Measurements from ENCODE around the gene MDGA2. TPM values are rescaled to one million over a fixed set of nuclear protein-coding genes. Genes with fewer than 3 reads are reported as not detected.

Gene MDGA2
- total RNA-seq, 1 donor from 2014 or later, result not detected

DNA sequence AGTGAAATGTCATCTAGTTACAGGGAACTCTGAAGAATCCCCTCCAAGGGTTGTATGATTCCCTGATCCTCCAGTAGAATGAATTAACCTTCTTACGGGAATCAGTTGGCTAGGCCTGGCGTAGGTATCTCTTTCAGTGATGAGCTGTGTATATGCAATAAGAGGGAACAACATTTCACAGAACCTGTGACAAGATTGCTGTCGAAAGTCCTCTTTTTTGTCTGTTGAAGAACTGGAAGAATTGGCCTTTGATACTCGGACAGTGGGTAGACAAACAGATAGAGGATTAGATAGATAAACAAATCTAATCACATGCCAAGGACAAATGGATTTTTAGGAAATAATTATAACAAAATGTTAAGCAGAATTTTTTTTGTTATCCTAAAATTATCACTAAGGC lies 184.6 kb downstream of the MDGA2 start:
- no peak for DNase-seq (ENCODE audit: low read depth)

DNA sequence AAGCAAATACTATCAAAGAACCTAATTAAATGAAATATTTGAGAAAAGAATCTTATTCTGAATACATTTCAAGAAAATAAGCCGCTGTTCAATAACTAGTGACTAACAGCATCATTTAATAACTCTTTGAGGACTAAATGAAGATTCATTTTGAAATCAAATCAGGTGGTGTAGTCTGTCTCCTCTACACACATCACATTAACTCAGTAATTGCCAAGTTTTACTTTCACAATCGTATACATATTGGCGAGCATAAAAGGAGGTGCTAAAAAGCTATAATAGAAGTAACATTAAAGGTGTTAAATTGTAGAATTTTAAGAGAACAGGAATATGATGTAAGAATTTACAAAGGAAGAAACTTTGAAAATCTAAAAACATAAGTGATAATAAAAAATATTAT lies 185.1 kb downstream of the MDGA2 start:
- DNase-seq (ENCODE audit: low read depth), result no peak

DNA sequence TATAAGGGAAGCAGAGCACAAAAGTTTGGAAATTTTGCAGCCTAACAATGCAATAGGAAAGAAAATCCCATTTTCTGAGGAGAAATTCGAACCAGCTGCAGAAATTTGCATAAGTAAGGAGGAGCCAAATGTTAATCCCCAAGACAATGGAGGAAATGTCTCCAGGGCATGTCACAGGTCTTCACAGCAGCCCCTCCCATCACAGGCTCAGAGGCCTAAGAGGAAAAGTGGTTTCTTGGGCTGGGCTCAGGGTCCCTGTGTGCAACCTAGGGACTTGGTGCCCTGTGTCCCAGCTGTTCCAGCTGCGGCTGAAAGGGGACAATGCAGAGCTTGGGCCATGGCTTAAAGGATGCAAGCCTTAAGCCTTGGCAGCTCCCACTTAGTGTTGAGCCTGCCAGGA lies 190.0 kb downstream of the MDGA2 start:
- no peak for DNase-seq (ENCODE audit: low read depth)

DNA sequence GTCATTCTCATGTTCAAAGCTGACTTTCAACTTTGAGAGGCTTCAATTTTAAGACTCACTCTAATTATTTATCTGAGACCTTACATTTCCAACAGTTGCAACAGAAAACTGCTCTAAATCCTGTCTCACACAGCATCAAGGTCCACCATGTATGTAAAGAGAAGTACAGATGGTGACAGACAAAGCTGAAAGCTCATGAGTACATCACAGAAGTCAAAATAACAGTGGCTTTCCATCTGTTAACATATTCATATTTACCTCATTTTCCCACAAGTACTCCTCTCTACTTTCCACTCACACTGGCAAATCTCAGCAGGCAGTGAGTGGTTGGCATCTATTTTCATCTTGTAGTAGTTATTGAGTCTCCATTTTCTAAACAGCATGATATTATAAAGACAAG lies 192.0 kb downstream of the MDGA2 start:
- DNase-seq (ENCODE audit: low read depth), result no peak

DNA sequence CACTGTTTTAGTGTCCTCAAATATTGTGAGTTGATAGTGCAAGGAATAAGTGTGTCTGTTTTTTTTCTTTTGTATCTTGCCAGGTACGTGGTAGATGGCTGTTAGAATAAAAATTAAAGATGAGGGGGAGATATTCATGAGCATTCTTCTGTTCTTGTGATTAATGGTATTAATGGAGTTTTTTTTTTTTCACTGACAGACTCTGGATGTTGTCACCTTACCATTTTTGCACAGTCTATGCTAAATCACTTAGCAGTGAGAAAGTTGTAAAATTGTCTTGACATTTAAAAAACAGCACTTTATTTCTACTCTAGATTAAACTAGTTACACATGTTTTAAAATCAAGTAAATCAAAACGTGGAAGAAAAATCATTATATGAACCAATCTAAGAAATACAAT lies 204.3 kb downstream of the MDGA2 start:
- no peak for DNase-seq (ENCODE audit: low read depth)

DNA sequence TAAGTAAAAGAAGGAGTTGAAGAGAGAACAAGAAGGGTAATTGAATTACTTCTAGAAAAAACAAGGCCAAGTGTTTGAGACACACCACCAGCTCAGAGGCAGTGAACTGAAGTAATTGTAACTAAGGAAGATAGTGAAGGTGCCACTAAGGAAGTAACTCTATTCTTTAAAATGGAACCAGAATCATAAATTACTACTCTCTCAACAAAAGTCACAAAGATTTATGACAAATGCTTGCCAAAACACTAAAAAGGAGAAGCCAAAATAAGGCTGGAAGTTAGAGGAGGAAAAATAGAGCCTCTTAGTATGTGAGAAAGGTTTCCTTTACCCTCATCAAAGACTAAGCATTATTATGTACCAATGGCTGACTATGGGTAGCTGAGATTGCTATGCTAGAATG lies 208.5 kb downstream of the MDGA2 start:
- no peak for DNase-seq (ENCODE audit: low read depth)

DNA sequence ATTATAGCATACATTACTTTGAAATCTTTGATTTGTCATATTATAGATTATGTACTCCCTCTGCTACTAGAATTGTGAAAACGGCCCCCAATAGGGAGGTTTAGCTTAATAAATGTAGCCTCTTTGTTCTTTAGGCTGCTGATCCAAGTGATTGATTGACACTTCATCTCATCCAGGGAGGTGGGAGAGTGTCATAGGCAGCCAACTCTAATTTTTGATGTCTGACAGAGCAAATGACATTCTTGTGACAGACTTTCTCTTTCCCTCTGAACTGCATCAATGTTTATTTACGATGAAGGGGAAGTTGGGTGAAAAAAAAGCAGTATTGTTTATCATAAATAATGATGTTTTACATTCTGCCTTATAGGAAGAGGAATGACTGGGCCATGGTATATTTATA lies 221.4 kb downstream of the MDGA2 start:
- no peak for DNase-seq (ENCODE audit: low read depth)

DNA sequence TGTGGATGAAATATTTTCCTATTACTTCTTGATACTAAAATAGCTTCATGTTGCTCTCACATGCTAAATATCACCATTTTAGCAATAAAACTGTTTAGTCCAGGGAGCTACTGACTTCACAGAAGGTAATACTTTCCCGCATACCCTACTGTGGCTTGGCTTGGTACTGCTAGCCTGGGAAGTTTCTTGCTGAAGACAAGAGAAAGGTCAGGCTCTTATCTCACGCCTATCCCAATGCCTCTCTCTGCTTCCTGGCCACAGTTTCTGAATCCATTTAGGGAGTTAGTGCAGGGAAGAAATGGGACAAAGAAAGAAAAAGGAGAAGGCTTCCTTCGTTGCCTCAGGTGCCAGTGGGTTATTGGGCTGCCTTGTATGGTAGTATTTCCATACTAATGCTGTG lies 228.3 kb downstream of the MDGA2 start:
- no peak for DNase-seq (ENCODE audit: low read depth)

DNA sequence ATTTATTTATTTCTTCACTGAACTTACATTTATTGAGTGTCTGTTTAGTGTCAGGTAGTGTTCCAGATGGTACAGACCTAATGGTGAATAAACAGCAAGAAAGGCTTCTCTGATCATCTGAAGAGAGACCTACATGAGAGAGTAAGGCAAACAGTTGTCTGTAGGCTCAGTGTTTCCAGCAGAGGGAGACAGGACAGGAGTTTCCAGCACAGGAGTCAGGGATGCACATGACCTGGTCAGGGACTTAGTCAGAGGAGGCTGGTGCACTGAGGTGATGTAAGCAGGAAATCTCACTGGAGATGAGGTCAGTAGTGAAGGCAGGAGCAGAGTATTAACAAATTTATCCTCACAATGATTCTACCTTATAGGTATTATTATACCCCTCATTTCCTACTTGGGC lies 233.2 kb downstream of the MDGA2 start:
- DNase-seq (ENCODE audit: low read depth), result no peak

DNA sequence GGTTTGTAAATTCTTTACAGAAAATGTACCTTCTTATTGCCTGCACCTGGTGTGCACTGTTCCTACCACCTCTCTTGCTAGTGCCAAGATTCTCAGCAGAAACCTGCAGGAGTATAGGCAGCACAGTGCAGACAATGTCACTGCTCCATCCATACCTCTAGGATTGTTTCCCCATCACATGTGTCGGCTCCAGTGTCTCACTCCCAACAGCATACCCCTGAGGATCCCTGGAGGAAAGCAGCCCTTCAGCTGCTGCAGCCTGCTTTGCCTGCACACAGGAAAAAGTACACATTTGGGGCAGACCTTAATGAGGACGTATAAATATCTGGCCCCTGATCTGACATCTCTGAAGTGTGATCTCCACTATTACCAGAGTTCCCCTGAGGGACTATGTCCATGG lies 235.5 kb downstream of the MDGA2 start:
- no peak for DNase-seq (ENCODE audit: low read depth)

DNA sequence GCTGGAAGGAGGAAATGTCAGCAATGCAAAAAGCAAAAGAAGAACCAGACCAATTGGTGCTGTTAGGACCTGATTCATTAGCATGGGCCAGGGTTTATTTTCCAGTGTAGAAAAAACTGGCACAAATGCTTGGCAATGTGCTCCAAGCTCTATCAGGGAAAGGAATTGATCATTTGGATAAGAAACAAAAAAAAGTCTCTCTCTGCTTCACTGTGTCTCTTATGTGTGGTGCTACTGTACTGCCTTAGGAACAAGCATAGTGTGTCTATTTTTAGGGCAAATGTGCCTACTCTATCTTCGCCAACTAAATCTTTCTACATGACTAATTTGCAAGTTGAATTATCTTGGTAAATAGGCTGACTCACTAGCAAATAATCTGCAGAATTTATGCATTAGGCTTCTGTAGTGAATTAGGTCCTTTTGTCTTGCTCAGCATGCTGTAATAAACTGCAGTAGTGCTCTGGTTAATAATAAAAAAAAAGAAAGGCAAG lies 236.7 kb downstream of the MDGA2 start:
- DNase-seq (ENCODE audit: low read depth), result no peak

DNA sequence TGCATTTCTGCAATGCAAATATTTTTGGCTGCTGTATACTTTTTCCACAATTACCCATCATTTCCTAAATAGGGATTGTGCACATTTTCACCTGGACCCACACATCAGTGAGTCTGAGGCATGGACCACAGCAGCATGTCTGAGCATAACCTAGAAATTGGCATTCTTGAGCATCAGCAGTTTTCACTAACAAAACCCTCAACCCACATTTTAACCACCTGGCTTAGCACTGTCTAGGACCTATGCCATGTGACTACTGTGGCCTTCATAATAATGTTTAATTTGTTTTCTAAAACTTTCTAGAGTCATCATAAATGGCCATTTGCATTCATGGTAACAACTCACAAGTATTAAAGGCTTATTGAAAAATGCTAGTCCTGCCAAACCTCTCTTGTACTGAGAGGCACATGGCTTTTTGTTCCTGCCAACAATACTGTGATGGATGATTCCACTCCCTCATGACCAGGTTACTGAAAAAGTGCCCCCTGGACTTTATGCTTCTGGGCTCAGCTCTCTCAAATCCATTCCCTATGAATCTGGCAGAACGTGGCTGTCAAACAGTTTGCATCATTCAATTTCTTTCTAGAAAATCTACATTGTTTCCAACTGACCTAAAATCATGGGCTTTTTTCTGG lies 240.0 kb downstream of the MDGA2 start:
- no peak for DNase-seq (ENCODE audit: low read depth)

DNA sequence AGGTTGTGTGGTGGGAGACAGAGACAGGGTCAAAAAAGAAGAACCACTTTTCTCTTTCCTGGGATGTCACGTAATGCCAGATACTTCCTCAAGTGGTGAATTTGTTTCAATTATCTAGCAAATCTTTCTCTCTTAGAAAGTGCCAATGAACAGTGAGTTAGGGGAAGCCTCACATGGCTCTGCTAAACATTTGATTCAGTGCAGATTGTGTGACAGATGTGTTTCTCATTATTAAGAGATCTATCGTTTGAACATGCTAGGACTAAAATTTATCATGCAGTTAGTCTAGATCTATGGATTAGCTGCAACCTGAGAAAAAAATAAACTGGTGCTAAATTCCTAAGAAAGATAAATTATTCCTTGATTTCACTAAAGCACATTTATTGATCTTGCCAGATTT lies 247.8 kb downstream of the MDGA2 start:
- DNase-seq (ENCODE audit: low read depth), result no peak

DNA sequence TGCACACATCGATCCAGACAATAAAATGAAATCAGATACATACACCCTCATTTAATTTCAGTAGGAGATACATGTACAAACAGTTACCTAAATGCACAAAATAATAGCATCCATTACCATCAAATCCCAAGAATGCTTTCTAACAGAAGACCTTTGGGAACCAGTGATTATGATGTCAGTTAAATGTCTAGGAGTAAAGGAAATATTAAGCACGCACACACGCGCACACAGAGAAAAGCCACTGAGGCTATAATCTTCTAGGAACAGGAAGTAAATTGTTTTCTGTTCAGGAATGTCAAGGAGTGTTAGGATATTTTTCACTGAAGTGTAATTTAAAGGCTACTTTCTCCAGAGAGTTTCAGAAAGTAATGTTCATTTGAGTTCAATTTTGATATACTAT lies 250.1 kb downstream of the MDGA2 start:
- no peak for DNase-seq (ENCODE audit: low read depth)

DNA sequence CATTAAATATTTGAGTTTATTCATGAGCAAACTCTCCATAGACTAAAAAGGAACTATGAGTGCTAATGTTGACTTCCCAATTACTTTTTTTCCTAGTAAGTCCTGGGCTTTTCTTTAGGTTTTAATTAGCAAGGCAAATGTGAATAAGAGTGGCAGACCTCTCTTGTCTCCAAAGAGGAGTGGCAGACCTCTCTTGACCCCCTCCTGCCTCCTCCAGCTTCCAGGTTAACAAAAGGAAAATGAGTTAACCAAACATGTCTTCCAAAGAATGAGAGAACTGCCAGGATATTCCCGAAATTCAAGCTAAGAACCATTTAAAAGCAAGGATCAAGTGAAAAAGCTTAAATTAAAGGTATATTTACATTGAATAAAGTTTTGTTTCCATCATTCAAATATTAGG lies 253.2 kb downstream of the MDGA2 start:
- DNase-seq (ENCODE audit: low read depth), result no peak

DNA sequence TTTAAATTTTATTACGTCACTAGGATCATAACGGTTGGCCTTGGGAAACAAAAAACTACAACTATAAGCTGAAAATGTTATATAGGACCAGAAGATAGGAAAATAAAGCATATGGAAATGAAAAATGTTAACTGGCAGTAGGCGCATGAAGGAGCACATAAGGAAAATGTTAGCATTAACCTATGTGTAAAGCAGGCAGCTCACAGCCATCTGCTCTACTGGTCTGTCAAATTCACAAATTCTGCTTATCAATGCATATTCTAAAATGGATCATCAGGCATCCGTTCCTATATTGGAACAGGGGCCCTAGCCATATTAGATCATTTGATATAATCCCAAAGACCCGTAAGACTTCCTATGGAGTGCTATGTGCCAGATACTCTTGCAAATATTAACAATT lies 263.9 kb downstream of the MDGA2 start:
- no peak for DNase-seq (ENCODE audit: low read depth)

DNA sequence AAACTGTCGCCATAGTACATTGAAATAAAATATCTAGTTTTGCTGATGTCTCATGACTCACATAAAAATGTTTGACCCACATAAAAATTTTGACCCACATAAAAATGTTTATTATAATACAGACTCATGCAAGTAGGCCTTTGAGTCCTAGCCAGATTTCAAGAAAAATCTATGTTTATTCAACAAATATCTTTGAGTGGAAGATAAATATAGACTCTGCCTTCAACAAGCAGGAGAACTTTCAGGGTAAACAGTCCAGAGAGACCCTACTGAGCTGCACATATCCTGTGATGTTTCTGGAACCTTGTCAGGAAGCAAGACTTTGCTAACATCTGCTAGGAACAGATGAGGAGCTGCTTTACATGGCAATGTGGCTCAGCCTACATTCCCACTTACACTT lies 283.1 kb downstream of the MDGA2 start:
- no peak for DNase-seq (ENCODE audit: low read depth)

DNA sequence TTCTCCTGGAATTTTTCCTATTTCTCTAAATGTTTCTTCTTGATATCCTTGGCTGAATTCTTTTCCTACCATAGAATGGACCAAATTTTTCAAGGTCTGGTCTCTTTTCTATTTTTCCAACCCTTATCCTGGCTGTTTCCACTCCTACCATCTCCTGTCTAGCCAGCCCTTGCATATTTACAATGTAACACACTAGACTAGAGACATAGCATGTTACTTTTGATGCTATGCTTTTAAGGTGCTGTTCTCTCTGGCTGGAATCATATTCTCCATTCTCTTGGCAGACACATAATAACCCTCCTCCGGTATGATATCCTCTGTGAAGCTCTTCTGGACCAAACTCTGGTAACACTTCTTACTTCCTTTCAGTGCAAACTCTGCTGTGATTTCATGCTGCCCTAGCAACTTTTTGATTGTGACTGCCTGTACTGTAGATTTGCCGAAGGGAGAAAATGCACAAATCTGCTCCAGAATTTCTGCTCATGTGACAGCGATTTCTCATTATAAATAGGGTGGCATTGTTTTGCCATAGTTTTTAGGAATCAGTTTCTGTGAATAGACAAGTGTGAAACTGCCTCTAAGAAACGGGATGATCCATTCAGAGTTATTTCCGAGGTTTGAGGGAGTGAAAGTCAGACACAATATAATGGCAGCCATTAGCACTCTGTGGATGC lies 284.4 kb downstream of the MDGA2 start:
- no peak for DNase-seq (ENCODE audit: low read depth)

DNA sequence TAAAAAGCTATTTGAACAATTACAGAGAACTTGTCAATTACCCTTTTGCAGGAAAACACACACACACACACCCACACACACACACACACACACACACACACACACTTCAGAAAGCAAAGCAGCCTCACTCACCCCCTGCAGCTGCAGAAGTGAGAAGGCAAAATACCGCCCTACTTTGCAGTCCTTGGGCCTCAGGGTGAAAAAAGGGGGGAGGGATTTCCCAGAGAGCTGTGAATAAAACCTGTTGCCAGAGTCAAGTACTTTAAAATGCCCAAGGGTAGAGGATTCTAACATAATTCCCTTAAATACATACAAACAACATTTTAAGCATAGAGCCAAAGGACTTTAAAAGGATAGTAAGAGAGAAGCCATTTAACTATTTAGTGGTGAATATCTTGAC lies 285.9 kb downstream of the MDGA2 start:
- DNase-seq (ENCODE audit: low read depth), result no peak

DNA sequence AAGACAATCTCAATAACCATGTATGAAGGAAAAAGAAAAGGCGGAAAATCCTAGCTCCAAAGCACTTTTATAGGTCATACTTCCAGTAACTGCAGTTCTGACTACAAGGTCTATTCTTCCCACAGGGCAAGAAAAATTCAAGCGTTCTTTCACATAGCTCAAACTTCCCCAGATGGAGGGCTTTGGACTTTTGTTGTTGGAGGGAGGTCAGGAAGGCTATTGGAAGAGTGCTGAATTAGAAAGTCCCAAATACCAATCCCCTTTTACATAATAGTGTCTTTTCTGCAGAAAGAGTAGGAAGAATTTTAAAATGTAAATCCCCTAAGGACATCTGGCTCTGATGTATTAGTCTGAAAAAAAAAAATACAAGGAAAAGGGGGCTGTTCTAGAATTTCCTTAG lies 309.4 kb downstream of the MDGA2 start:
- DNase-seq (ENCODE audit: low read depth), result no peak

DNA sequence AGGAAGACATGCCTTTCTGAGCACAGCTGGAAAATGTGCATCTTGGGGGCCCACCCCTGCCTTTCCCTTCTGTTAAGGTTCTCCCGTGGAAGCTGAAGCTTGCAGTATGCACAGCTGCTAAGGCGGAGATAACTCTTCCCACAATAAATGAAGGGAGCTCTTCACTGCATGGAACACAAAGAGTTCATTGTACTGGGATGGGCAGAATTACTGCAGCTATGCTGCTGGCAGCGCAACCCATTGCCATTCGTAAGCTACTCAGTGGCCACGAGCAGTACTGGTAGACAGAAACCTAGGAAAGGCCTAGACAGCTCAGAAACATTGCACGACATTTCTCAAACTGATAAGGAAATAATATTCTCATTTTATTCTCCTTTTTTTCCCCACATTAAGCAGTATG lies 310.2 kb downstream of the MDGA2 start:
- no peak for DNase-seq (ENCODE audit: low read depth)

DNA sequence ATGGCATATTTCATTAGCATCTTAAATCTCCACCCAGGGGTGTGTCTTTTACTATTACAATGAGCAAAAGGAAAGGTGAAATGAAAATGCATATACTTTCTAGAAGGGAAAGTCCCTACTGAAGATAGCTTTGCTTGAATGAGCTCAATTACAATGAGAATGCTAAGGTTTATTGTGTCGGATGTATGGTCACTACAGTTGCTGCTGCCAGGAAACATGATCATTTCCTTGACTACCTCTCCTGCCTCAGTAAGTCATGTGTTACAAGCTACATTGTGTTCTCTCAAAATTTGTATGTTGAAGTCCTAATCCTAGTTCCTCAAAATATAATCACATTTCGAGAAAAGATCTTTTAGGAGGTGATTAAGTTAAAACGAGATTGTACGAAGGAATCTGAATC lies 322.2 kb downstream of the MDGA2 start:
- DNase-seq (ENCODE audit: low read depth), result no peak

DNA sequence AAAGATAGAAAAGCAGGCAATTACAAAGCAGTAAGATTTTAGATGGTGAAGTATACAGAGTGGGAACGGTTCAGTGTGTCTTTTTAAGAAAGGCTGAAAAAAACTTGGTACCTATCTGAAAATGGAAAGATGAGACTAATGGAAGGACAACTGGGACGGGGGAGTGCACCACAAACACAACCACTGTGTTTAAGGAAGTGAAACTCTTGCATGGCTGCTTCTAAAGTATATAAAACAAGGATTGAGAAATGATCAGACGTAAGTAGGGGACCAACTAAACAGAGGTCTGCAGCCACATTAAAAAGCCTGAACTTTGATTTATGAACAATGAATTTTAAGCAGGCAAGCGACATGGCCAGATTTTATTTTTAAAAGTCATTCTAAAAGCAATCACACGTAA lies 328.6 kb downstream of the MDGA2 start:
- no peak for DNase-seq (ENCODE audit: low read depth)

All from myocyte (in vitro differentiated cells).